Choroid plexus epithelial cell (primary cell): ENCODE data around the gene THAP3.
"Not testable (repeated sequence)": the region's sequence is repeated elsewhere in the genome, so short reads cannot be mapped to it uniquely, and the experiment has no call there.

ENCODE experiments used
- DNase-seq: peaks from one replicate; pipeline ENCODE4 v3.0.0-alpha.2; 2010; ENCODE audit warnings: low read depth
- H3K4me3 ChIP-seq: 2 replicates; pipeline ENCODE4 v1.5.1; 2011; ENCODE audit warnings: low read depth, mild to moderate bottlenecking, control low read depth, low read length, moderate library complexity
- CTCF ChIP-seq: conservative IDR thresholded peaks from 2 replicates; pipeline ENCODE4 v1.5.1; 2011; ENCODE audit warnings: low read depth, mild to moderate bottlenecking, control low read depth, inconsistent platforms, low read length, moderate library complexity

THAP3 gene

GRCh38 chr1:6652986-6653385 is 28.3 kb downstream of the THAP3 start:
- no peak for DNase-seq
- no peak for TF ChIP-seq CTCF
- H3K4me3 ChIP-seq = no peak overlapping the region

- no peak overlapping the region for H3K4me3 ChIP-seq
- no peak for TF ChIP-seq CTCF
- no peak for DNase-seq
Observed at GRCh38 chr1:6653436-6654290, 29.0 kb downstream of the THAP3 start.

GRCh38 chr1:6657138-6657537 is 32.5 kb downstream of the THAP3 start:
- TF ChIP-seq CTCF = no peak
- DNase-seq = no peak
- H3K4me3 ChIP-seq = no peak overlapping the region

- no peak overlapping the region for H3K4me3 ChIP-seq
- no peak for DNase-seq
- no peak for TF ChIP-seq CTCF
Observed at GRCh38 chr1:6658359-6659060, 33.8 kb downstream of the THAP3 start.

GRCh38 chr1:6660415-6661049 is 35.9 kb downstream of the THAP3 start:
- no peak for TF ChIP-seq CTCF
- no peak for DNase-seq
- no peak overlapping the region for H3K4me3 ChIP-seq

- DNase-seq, H3K4me3 ChIP-seq: not testable (repeated sequence)
Observed at GRCh38 chr1:6662468-6662867, 37.8 kb downstream of the THAP3 start.

GRCh38 chr1:6666696-6667095 is 42.0 kb downstream of the THAP3 start:
- no peak for TF ChIP-seq CTCF
- no peak overlapping the region for H3K4me3 ChIP-seq
- no peak for DNase-seq
